ENCODE measurements around the gene KLHL3.

- TF ChIP-seq, protein P1, sequence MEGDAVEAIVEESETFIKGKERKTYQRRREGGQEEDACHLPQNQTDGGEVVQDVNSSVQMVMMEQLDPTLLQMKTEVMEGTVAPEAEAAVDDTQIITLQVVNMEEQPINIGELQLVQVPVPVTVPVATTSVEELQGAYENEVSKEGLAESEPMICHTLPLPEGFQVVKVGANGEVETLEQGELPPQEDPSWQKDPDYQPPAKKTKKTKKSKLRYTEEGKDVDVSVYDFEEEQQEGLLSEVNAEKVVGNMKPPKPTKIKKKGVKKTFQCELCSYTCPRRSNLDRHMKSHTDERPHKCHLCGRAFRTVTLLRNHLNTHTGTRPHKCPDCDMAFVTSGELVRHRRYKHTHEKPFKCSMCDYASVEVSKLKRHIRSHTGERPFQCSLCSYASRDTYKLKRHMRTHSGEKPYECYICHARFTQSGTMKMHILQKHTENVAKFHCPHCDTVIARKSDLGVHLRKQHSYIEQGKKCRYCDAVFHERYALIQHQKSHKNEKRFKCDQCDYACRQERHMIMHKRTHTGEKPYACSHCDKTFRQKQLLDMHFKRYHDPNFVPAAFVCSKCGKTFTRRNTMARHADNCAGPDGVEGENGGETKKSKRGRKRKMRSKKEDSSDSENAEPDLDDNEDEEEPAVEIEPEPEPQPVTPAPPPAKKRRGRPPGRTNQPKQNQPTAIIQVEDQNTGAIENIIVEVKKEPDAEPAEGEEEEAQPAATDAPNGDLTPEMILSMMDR (IDR thresholded peaks at IDR 0.05 in 2 of 3, conservative IDR thresholded peaks at IDR 0.05 in 1 of 3; ENCODE audit: insufficient read depth in 2 of 3, low read depth in 1 of 3, low read length in 3 of 3), result no peak
- TF ChIP-seq EZH2 (IDR thresholded peaks at IDR 0.05; ENCODE audit: borderline replicate concordance, low read depth, low read length), result no peak
- no peak for TF ChIP-seq CHCHD3 (CRISPR knock-in tag; IDR thresholded peaks at IDR 0.05)
- no peak for TF ChIP-seq HMG20B (CRISPR knock-in tag; IDR thresholded peaks at IDR 0.05)
- TF ChIP-seq TAF1 (IDR thresholded peaks at IDR 0.05; ENCODE audit: control insufficient read depth, extremely low read depth, insufficient read depth, low read length, severe bottlenecking), result no peak
- no peak for TF ChIP-seq EGR1 (conservative IDR thresholded peaks at IDR 0.05)
- no peak for TF ChIP-seq SRF (CRISPR knock-in tag; IDR thresholded peaks at IDR 0.05)
- TF ChIP-seq, protein P2, sequence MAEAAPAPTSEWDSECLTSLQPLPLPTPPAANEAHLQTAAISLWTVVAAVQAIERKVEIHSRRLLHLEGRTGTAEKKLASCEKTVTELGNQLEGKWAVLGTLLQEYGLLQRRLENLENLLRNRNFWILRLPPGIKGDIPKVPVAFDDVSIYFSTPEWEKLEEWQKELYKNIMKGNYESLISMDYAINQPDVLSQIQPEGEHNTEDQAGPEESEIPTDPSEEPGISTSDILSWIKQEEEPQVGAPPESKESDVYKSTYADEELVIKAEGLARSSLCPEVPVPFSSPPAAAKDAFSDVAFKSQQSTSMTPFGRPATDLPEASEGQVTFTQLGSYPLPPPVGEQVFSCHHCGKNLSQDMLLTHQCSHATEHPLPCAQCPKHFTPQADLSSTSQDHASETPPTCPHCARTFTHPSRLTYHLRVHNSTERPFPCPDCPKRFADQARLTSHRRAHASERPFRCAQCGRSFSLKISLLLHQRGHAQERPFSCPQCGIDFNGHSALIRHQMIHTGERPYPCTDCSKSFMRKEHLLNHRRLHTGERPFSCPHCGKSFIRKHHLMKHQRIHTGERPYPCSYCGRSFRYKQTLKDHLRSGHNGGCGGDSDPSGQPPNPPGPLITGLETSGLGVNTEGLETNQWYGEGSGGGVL (CRISPR knock-in tag; IDR thresholded peaks at IDR 0.05), result no peak
- no peak for TF ChIP-seq RBM14 (IDR thresholded peaks at IDR 0.05; ENCODE audit: borderline replicate concordance, insufficient read depth, low read depth, low read length)
Measured at GRCh38 chr5:137667341-137667740, 68.5 kb downstream of the KLHL3 start.
